ENCODE measurements around the gene NFASC. TPM values are rescaled to one million over a fixed set of nuclear protein-coding genes. Genes with fewer than 3 reads are reported as not detected.

Gene NFASC
- total and polyA plus RNA-seq, 9 of the 15 experiments (the other 6 are each of a cell fraction or from before 2014, with no cell fraction given) = 0.03 to 0.16 (median 0.06) TPM; not detected in 6

GRCh38 chr1:204947338-204947737, 76.7 kb downstream of the NFASC start (continued):
- TF ChIP-seq ZNF384 (IDR thresholded peaks at IDR 0.05; ENCODE audit: low read depth, low read length) (no peak), KLF6 (CRISPR knock-in tag; IDR thresholded peaks at IDR 0.05; ENCODE audit: borderline replicate concordance) (no peak)

GRCh38 chr1:204947747-204948146, 77.1 kb downstream of the NFASC start:
- Histone ChIP-seq H3K9me1 (ENCODE audit: control insufficient read depth, insufficient read depth, low read length) (no peaks in the 10 kb centered on the region), H3K79me2 (ENCODE audit: control insufficient read depth, insufficient read depth, low read length) (no peaks in the 10 kb centered on the region), H3K36me3 (ENCODE audit: control insufficient read depth, insufficient read depth, low read length) (no peaks in the 10 kb centered on the region), H3K4me3 (no peak overlapping the region), H3K27ac (ENCODE audit: extremely low read depth, low read depth, low read length) (no peak overlapping the region), H3K9ac (ENCODE audit: insufficient read depth in 1 of 2, low read depth in 2 of 2, low read length in 2 of 2) (no peak overlapping the region), H4K20me1 (replicated peaks; ENCODE audit: control insufficient read depth, insufficient read depth, low read length) (peaks cover 5% of the 10 kb centered on the region; the same call in 1 of the 2 replicates), H3K9me3 (replicated peaks; ENCODE audit: control insufficient read depth, insufficient read depth, low read depth, low read length) (no peaks in the 10 kb centered on the region), H3K4me1 (replicated peaks in 1 of 2; ENCODE audit: control insufficient read depth in 2 of 2, insufficient read depth in 2 of 2, low read length in 2 of 2) (no peaks in the 10 kb centered on the region), H2AFZ (ENCODE audit: low read depth, low read length) (no peak overlapping the region), H3K4me2 (ENCODE audit: insufficient read depth, low read length) (no peak overlapping the region), H3K27me3 (ENCODE audit: control insufficient read depth in 2 of 2, insufficient read depth in 2 of 2, low read length in 2 of 2) (peaks cover 23 to 73% of the 10 kb centered on the region in 2 experiments; a peak in 3 of 5 replicates)
- ATAC-seq = no peak
- WGBS (ENCODE audit: insufficient coverage, low coverage, missing lambda C conversion rate) = 2% methylated on average over 6 of the region's 6 CpGs
- ChIA-PET CTCF (ENCODE audit: low intra/inter-chr PET ratio) (no interaction called here), POLR2A (interaction anchor here (0.9 to 1.4 kb wide), 3 partner anchors 10 to 66 kb away, joined by 3 to 7 read pairs (median 3); no protein-coding TSS in a partner anchor)
- no peak for DNase-seq (ENCODE audit: extremely low read depth in 1 of 4, low spot score in 3 of 4)
- intact Hi-C loops (cut with micrococcal nuclease) (loop anchor here (10.0 kb wide), 1 partner anchor 383 kb away; no protein-coding TSS in a partner anchor), in situ Hi-C loops (cut with MboI) (no loop called here)
- BruUV-seq (replicated peaks) = no TSS peak
- no peak for FAIRE-seq
- TF ChIP-seq MYNN (IDR thresholded peaks at IDR 0.05) (0 out of 2 replicates have a peak, but pooled peaks have one; percentile 25), MYNN (CRISPR knock-in tag; IDR thresholded peaks at IDR 0.05) (no peak), CREB1 (IDR thresholded peaks at IDR 0.05) (no peak), CREB1 (CRISPR knock-in tag; IDR thresholded peaks at IDR 0.05) (no peak)

Measured in K562 (cell line).